Muscle of back (tissue), 13 donors: ENCODE measurements around the gene FLT3LG. TPM values are rescaled to one million over a fixed set of nuclear protein-coding genes. Genes with fewer than 3 reads are reported as not detected.

Source experiments
- DNase-seq, 3 donors: peaks; one replicate each; pipeline versions ENCODE4 v3.0.0 to v3.0.0-alpha.2; 2013
- long read RNA-seq, 9 donors: transcript quantifications; one replicate each; lab custom pipeline, GENCODE V29; 2026
- polyA plus RNA-seq, 10 donors: library from polyadenylated mRNA; unstranded; fragments of 120-200 nt; gene quantifications; one replicate each; pipeline ENCODE4 v1.2.1, GENCODE V29; 2013; ENCODE audit not compliant: insufficient read length in 10 of 10

Gene FLT3LG
- polyA plus RNA-seq, result 1 to 10 TPM; 2.2 to 8.1 (median 3.4) TPM
- long read RNA-seq, donor 1, result 0 reads
- long read RNA-seq, donor 2, result 0 reads
- long read RNA-seq, donor 3, result 0 reads
- long read RNA-seq, donor 4, partial matches to known transcripts, result 0 of 1 reads
- long read RNA-seq, donor 4, other reads (novel, unspliced or antisense), result 0 of 1 reads
- long read RNA-seq, donor 5, result 0 reads
- long read RNA-seq, donor 6, result 0 reads
- long read RNA-seq, donor 7, result 0 reads
- long read RNA-seq, donor 8, partial matches to known transcripts, result 0 of 1 reads
- long read RNA-seq, donor 8, other reads (novel, unspliced or antisense), result 0 of 1 reads
- long read RNA-seq, donor 9, result 0 reads

- peak; percentile 68 to 90 (median 85) for DNase-seq
Observed at GRCh38 chr19:49473868-49474541, at the start of gene FLT3LG. Gene FLT3LG, plus strand, starts transcription at chr19:49474215. Its CDS starts 425 bp downstream, at chr19:49474640.

- DNase-seq, result no peak
Observed at GRCh38 chr19:49425178-49425577, 48.8 kb upstream of the FLT3LG start, which contains the start of gene GFY. Gene GFY, plus strand, starts transcription at chr19:49425388. Its CDS starts 1,043 bp downstream, at chr19:49426431.

GRCh38 chr19:49425922-49426592, 48.0 kb upstream of the FLT3LG start:
- no peak for DNase-seq

GRCh38 chr19:49427339-49427738, 46.7 kb upstream of the FLT3LG start:
- DNase-seq, result no peak

- DNase-seq, result no peak
Observed at GRCh38 chr19:49427855-49428546, 46.0 kb upstream of the FLT3LG start.

GRCh38 chr19:49428547-49429451, 45.2 kb upstream of the FLT3LG start:
- DNase-seq, result no peak

GRCh38 chr19:49430172-49430677, 43.8 kb upstream of the FLT3LG start:
- DNase-seq, result no peak

- no peak for DNase-seq
Observed at GRCh38 chr19:49430678-49431329, 43.2 kb upstream of the FLT3LG start.

GRCh38 chr19:49431330-49431749, 42.7 kb upstream of the FLT3LG start:
- DNase-seq, result no peak

GRCh38 chr19:49432141-49433073, 41.6 kb upstream of the FLT3LG start:
- no peak for DNase-seq

GRCh38 chr19:49433240-49433901, 40.6 kb upstream of the FLT3LG start:
- DNase-seq, result no peak

- DNase-seq, result no peak
Observed at GRCh38 chr19:49434907-49435583, 39.0 kb upstream of the FLT3LG start.

GRCh38 chr19:49435670-49436069, 38.3 kb upstream of the FLT3LG start:
- DNase-seq, result no peak

GRCh38 chr19:49436381-49437017, 37.5 kb upstream of the FLT3LG start:
- DNase-seq, result no peak

- DNase-seq, result no peak
Observed at GRCh38 chr19:49437231-49437630, 36.8 kb upstream of the FLT3LG start.

- no peak for DNase-seq
Observed at GRCh38 chr19:49438261-49438660, 35.8 kb upstream of the FLT3LG start.

GRCh38 chr19:49439836-49440235, 34.2 kb upstream of the FLT3LG start:
- no peak for DNase-seq
